K562 (cell line): ENCODE measurements around the gene SLC6A1. TPM values are rescaled to one million over a fixed set of nuclear protein-coding genes. Genes with fewer than 3 reads are reported as not detected.

ENCODE experiments used
- FIP1L1 ChIP-seq: fragments of 200-400 bp; formaldehyde crosslinking; IDR thresholded peaks from 2 replicates; pipeline ENCODE4 v1.6.1; 2018; ENCODE audit warnings: mild to moderate bottlenecking, low read depth, low read length; ENCODE audit not compliant: poor library complexity, severe bottlenecking
- HOXB6 ChIP-seq: fragments of 250-450 bp; sonication (Bioruptor Pico); IDR thresholded peaks from 2 replicates; pipeline ENCODE4 v1.5.1; 2022; ENCODE audit warnings: mild to moderate bottlenecking, borderline replicate concordance
- LCOR ChIP-seq: sonication (generic); formaldehyde crosslinking; IDR thresholded peaks from 2 replicates; pipeline ENCODE4 v1.8.0; 2022; ENCODE audit warnings: mild to moderate bottlenecking, missing genetic modification reagents
- NR1H2 ChIP-seq: sonication (generic); formaldehyde crosslinking; IDR thresholded peaks from 2 replicates; pipeline ENCODE4 v1.4.0; 2020; ENCODE audit warnings: mild to moderate bottlenecking, missing genetic modification reagents
- RBM17 ChIP-seq: fragments of 200-400 bp; formaldehyde crosslinking; IDR thresholded peaks from 2 replicates; pipeline ENCODE4 v1.6.1; 2017; ENCODE audit warnings: low read depth, mild to moderate bottlenecking, low read length, borderline replicate concordance
- TCF7 ChIP-seq: sonication (generic); IDR thresholded peaks from 2 replicates; pipeline ENCODE4 v1.6.1; 2016; ENCODE audit warnings: antibody characterized with exemption, borderline replicate concordance
- ZNF785 ChIP-seq: fragments of 250-450 bp; sonication (Bioruptor Pico); IDR thresholded peaks from 2 replicates; pipeline ENCODE4 v1.4.0; 2020; ENCODE audit warnings: mild to moderate bottlenecking
- polyA plus RNA-seq, 8 experiments: library from polyadenylated mRNA; depleted of rRNA in 4 of 8; stranded (reverse) in 5 of 8; unstranded in 3 of 8; fragments of >200 nt; fragmentation: Nextera tagmentation in 2 of 8; fragmentation: Illumina TruSeq in 1 of 8; extraction: Ambion mirVana in 2 of 8; extraction: Trizol in 1 of 8; gene quantifications; 2 replicates each; pipeline versions ENCODE4 v1.2.1 to v1.2.3, GENCODE V29; 2011 to 2014; ENCODE audit warnings: inconsistent platforms in 1 of 8, missing spikeins in 1 of 8
- total RNA-seq, 7 experiments: library from RNA; depleted of rRNA in 6 of 7; stranded (reverse); fragments of >200 nt in 6 of 7; fragmentation: Illumina TruSeq in 2 of 7; extraction: Trizol in 2 of 7; gene quantifications; 2 replicates each; pipeline versions ENCODE4 v1.2.1 to v1.2.3, GENCODE V29; 2011 to 2021; ENCODE audit warnings: low replicate concordance in 1 of 7
- TF ChIP-seq, protein P1 (sequence below): fragments of 150-350 bp; conservative IDR thresholded peaks from 2 replicates; pipeline ENCODE4 v1.6.1; 2014; ENCODE audit warnings: low read length
- TF ChIP-seq, protein P2 (sequence below): IDR thresholded peaks from 2 replicates; pipeline ENCODE4 v1.6.1; 2011; ENCODE audit warnings: borderline replicate concordance, low read depth, mild to moderate bottlenecking, moderate library complexity, low read length; ENCODE audit not compliant: insufficient read depth, poor library complexity, severe bottlenecking

The SLC6A1 gene
- total and polyA plus RNA-seq, 9 of the 15 experiments (the other 6 are each of a cell fraction or from before 2014, with no cell fraction given) = not detected

- TF ChIP-seq, protein P1, sequence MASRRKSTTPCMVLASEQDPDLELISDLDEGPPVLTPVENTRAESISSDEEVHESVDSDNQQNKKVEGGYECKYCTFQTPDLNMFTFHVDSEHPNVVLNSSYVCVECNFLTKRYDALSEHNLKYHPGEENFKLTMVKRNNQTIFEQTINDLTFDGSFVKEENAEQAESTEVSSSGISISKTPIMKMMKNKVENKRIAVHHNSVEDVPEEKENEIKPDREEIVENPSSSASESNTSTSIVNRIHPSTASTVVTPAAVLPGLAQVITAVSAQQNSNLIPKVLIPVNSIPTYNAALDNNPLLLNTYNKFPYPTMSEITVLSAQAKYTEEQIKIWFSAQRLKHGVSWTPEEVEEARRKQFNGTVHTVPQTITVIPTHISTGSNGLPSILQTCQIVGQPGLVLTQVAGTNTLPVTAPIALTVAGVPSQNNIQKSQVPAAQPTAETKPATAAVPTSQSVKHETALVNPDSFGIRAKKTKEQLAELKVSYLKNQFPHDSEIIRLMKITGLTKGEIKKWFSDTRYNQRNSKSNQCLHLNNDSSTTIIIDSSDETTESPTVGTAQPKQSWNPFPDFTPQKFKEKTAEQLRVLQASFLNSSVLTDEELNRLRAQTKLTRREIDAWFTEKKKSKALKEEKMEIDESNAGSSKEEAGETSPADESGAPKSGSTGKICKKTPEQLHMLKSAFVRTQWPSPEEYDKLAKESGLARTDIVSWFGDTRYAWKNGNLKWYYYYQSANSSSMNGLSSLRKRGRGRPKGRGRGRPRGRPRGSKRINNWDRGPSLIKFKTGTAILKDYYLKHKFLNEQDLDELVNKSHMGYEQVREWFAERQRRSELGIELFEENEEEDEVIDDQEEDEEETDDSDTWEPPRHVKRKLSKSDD = no peak
- TF ChIP-seq RBM17 (no peak), TCF7 (no peak), LCOR (CRISPR knock-in tag) (no peak), FIP1L1 (no peak), HOXB6 (CRISPR knock-in tag) (no peak), NR1H2 (CRISPR knock-in tag) (no peak), ZNF785 (no peak)
- TF ChIP-seq, protein P2, sequence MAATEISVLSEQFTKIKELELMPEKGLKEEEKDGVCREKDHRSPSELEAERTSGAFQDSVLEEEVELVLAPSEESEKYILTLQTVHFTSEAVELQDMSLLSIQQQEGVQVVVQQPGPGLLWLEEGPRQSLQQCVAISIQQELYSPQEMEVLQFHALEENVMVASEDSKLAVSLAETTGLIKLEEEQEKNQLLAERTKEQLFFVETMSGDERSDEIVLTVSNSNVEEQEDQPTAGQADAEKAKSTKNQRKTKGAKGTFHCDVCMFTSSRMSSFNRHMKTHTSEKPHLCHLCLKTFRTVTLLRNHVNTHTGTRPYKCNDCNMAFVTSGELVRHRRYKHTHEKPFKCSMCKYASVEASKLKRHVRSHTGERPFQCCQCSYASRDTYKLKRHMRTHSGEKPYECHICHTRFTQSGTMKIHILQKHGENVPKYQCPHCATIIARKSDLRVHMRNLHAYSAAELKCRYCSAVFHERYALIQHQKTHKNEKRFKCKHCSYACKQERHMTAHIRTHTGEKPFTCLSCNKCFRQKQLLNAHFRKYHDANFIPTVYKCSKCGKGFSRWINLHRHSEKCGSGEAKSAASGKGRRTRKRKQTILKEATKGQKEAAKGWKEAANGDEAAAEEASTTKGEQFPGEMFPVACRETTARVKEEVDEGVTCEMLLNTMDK = no peak
These were observed 94.3 kb downstream of the SLC6A1 start (continued) for GRCh38 chr3:11086856-11087255.
